A673 (cell line): ENCODE measurements around the gene TNFSF13.

ENCODE experiments used
- CTCF ChIP-seq: fragments of 300-800, 200-600 bp; sonication (generic); conservative IDR thresholded peaks from 2 replicates; pipeline ENCODE4 v1.5.1; 2017; ENCODE audit warnings: low read depth, mild to moderate bottlenecking, antibody characterized with exemption, low read length, moderate library complexity, mixed read lengths
- EZH2 ChIP-seq: fragments of 200-600 bp; sonication (generic); IDR thresholded peaks from 2 replicates; pipeline ENCODE4 v1.6.1; 2017; ENCODE audit warnings: borderline replicate concordance, low read depth, mild to moderate bottlenecking, mixed read lengths, antibody characterized with exemption, low read length; ENCODE audit not compliant: poor library complexity, severe bottlenecking

DNA sequence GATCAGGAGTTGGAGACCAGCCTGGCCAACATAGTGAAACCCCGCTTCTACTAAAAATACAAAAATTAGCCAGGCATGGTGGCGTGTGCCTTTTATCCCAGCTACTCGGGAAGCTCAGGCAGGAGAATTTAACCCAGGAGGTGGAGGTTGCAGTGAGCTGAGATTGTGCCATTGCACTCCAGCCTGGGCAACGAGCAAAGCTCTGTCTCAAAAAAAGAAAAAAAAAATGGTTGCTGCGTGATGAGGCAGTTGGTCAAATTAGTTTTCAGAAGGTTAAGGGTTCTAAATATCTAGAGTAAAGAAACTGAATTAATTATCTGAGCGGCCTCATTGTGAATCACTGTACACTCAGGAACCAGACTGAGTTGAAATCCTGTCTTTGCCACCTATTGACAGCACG is 17.4 kb downstream of the TNFSF13 start:
- TF ChIP-seq CTCF (no peak), EZH2 (no peak)
